ENCODE results near the gene ARHGAP22.
"Not testable (repeated sequence)": the region's sequence is repeated elsewhere in the genome, so short reads cannot be mapped to it uniquely, and the experiment has no call there.

The ARHGAP22 gene

DNA sequence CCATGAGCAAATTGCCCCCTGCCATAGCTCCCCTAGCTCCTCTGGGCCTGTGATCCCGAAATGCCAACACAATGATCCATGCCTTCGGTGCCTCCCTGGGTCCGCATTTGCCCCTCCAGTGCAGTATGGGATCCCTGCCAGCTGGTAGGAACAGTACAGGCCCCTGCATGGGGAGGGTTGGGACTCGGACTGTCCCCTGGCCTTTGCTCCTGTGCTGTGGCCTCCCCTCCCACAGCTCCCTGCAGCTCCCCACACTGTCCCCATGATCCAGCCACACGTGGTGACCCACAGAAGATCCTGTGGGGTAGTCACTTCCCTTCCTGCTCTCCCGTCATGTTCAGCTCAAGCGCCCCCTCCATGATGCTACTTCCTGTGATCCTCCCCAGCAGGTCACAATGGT is 158.1 kb downstream of the ARHGAP22 start:
- DNase-seq, result no peak

GRCh38 chr10:48445932-48446331 is 158.9 kb downstream of the ARHGAP22 start:
- DNase-seq, result no peak

- no peak for DNase-seq
Observed at GRCh38 chr10:48444861-48445841, 159.7 kb downstream of the ARHGAP22 start.

- DNase-seq, result peak; percentile 11
Observed at GRCh38 chr10:48444266-48444665, 160.6 kb downstream of the ARHGAP22 start.

DNA sequence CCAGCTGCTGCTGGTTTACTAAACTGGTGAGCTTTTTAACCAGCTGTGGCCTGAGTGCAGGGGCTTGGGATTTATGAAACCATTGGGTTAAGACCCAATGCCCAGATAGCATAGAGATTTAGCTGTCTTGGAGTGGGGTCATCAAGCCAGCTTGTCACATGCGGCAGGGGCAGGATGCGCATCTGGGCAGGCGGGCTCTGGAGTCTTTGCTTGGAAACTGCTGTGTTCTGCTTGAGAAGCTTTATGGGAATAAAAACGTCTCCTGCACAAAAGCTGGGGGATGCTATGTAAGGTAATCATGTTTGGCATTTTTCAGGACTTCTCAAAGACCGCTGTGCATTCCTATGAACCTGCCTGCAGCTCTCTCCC is 162.1 kb downstream of the ARHGAP22 start:
- no peak for DNase-seq

- no peak for DNase-seq
Observed at GRCh38 chr10:48442090-48442808, 162.6 kb downstream of the ARHGAP22 start.

- DNase-seq, result no peak
Observed at GRCh38 chr10:48440771-48441170, 164.1 kb downstream of the ARHGAP22 start.

- DNase-seq, result peak; percentile 44
Observed at GRCh38 chr10:48439581-48440041, 165.3 kb downstream of the ARHGAP22 start.

GRCh38 chr10:48439031-48439430 is 165.8 kb downstream of the ARHGAP22 start:
- DNase-seq, result peak; percentile 78

GRCh38 chr10:48437546-48437945 is 167.3 kb downstream of the ARHGAP22 start:
- DNase-seq, result no peak

GRCh38 chr10:48431871-48432270 is 173.0 kb downstream of the ARHGAP22 start:
- no peak for DNase-seq

DNA sequence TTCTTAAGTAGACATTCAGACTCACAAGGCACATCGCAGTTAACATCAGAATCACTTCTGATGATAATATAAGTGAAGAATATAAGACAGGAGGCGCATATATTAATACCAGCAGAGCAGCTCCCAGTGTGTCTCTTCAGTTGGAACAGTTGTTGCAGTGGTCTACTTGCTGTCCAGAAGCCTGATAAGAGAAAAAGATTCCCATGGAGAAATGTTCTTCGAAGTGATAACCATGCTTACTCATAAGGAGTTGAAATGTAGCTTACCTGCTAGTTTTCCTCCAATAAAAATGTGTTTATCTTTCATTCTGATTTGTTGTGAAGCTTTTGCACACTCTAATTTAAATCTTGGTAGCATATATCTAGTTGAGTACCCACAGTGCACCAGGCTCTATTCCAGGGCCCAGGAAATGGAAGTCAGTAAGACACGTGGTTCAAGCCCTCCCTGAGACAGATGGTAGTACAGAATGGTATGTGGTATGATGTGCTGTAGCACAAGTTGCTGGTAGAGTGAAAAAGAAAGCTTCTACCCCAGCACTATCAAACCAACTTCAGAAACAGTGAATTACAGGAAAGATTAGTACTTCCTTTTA is 174.4 kb downstream of the ARHGAP22 start:
- DNase-seq, result no peak

- no peak for DNase-seq
Observed at GRCh38 chr10:48429309-48429708, 175.6 kb downstream of the ARHGAP22 start.

DNA sequence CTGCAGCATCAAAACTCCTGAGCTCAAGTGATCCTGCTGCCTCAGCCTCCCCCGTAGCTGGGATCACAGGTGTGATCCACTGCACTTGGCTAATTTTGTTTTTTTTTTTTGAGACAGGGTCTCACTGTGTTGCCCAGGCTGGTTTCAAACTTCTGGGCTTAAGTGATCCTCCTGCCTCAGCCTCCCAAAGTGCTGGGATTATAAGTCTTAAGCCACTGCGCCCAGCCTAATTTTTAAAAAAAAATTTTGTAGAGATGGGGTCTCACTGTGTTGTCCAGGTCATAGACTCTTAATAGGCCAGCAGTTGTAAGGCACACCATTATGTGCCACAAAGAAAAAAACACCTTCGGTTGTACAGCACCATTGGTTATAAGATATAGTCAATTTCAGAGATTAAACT is 176.0 kb downstream of the ARHGAP22 start:
- no peak for DNase-seq

GRCh38 chr10:48423884-48424283 is 181.0 kb downstream of the ARHGAP22 start:
- DNase-seq, result no peak

DNA sequence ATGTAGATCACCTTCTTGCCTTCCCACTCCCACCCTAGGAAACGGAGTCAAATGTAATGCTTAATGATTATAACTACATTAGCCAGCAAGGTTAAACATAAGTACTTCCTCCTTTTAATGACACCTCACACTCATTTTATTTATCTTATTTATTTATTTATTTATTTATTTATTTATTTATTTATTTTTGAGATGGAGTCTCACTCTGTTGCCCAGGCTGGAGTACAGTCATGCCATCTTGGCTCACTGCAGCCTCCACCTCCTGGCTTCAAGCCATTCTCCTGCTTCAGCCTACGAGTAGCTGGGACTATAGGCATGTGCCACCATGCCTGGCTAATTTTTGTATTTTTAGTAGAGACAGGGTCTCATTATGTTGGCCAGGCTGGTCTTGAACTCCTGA is 183.0 kb downstream of the ARHGAP22 start:
- not testable (repeated sequence) for DNase-seq

GRCh38 chr10:48419714-48420113 is 185.2 kb downstream of the ARHGAP22 start:
- no peak for DNase-seq

- no peak for DNase-seq
Observed at GRCh38 chr10:48418189-48418788, 186.6 kb downstream of the ARHGAP22 start.

DNA sequence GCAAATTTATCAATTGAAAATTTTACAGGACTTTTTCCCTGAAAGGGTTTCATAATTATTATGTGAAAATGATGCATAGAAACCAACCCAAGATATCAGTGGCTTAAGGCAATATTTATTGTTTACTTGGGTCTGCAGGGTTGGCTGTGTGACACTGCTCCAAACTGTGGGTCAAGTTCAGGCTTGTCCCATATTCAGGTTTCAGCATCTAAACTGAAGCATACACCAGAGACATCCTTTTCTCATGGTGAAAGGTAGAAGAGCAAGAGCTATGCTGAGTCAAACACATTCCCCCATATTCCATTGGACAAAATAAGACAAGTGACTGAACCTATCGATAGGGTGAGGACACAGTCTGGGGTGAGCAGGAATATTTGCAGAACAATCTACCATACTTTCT is 187.5 kb downstream of the ARHGAP22 start:
- DNase-seq, result no peak

DNA sequence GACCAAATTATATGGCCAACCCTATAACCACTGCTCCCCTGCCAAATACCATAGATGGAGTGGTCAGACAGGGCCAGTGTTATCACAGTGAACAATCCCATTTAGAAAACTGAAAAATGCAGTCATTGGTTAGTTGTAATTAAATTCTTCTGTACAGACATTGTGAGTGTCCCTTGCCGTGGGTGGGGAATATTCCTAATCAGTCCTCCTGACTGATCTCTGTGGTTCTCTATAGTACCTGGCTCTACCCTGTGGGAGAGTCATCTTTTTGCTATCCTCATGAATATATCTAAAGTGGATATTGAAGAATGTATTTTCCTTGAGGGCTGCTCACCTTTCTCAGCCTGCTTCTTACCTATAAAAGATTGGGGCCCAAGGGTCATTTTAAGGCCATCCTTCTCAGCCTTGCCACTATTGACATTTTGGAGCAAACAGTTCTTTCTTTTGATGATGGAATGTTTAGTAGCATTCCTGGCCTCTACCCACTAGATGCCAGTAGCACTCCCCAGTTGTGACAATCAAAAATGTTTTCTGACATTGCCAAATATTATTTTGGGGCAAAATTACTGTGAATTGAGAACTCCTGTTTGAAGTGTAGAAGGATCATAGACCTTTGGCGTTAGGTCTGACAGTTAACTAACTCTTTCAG is 188.2 kb downstream of the ARHGAP22 start:
- no peak for DNase-seq

DNA sequence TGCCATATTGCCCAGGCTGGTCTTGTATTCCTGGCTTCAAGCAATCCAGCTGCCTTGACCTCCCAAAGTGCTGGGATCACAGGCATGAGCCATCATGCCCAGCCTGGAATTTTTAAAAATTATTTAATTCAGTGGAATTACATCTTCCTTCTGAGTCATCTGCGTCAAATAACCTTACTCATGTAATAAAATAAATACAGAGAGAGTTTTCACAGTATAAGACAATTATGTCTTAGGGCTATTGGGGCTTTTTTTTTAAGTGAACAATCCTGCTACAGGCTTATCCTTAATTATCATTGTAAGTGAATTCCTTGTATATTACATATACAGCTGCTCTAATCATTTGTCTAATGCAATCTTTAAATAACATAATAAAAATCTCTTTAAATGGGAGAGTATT is 190.1 kb downstream of the ARHGAP22 start:
- peak; percentile 47 for DNase-seq

- DNase-seq, result no peak
Observed at GRCh38 chr10:48414160-48414559, 190.7 kb downstream of the ARHGAP22 start.
